C4-2B (cell line): ENCODE results near the gene AOAH.

ENCODE experiments used
- CTCF ChIP-seq: fragments of 450-650 bp; conservative IDR thresholded peaks from 2 replicates; pipeline ENCODE4 v1.5.1; 2017; ENCODE audit warnings: mild to moderate bottlenecking
- ZFX ChIP-seq: fragments of 450-650 bp; IDR thresholded peaks from 2 replicates; pipeline ENCODE4 v1.6.1; 2017

- TF ChIP-seq CTCF (no peak), ZFX (no peak)
These were observed 240.0 kb downstream of the AOAH start for GRCh38 chr7:36484265-36484664.
